Measurements from ENCODE around the gene ST14. TPM values are rescaled to one million over a fixed set of nuclear protein-coding genes. Genes with fewer than 3 reads are reported as not detected.

Gene ST14
- total and polyA plus RNA-seq, 10 of the 15 experiments (the other 5 are each of a cell fraction or from before 2014, with no cell fraction given), result 0.02 to 3.9 (median 0.73) TPM; not detected in 2

DNA sequence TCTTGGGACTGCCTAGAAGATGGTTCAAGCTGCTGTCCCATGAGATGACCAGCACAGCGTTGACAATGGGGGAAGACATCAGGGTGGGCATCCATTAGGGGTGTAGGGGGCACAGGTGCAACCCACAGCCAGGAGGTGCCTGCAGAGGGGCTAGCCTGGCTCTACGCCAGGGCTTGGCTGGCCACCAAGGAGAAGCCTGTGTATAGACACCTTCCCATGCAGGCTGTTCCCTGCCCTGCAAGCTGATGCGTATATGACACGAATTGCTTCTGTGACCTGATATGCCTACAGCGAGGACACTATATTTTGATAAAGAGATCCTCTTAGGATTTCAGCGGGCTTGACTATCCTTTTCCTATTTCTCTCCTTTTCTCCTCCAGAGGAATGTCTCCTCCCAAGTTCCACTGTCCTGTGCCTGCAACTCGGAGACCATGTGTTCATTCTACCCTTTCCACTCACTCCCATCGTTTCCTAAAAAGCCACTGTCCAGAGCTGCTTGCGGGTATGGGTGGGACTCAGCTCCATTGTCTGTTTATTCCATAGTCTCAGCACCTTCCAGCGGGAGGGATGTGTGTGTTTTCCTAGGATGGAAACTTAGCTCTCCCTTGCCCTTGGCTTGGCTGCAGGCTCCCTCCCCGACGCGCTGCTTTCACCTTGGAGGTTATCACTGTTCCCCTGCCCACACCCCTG lies 56.1 kb downstream of the ST14 start:
- intact Hi-C loops (cut with micrococcal nuclease; ENCODE audit: unreplicated experiment), result no loop called here
- BruUV-seq (replicated peaks), result no TSS peak
- H3K27me3 ChIP-seq (replicated peaks in 1 of 2; ENCODE audit: control insufficient read depth in 2 of 2, insufficient read depth in 2 of 2, low read length in 1 of 2), result no peaks in the 10 kb centered on the region
- no peak overlapping the region for H3K4me2 ChIP-seq (ENCODE audit: control insufficient read depth, insufficient read depth)
- H3K9me3 ChIP-seq (replicated peaks; ENCODE audit: control insufficient read depth, insufficient read depth, low read length), result no peaks in the 10 kb centered on the region
- SMC1A ChIA-PET (ENCODE audit: uncharacterized antibody, unreplicated experiment), result interaction anchor here (0.6 to 1.4 kb wide), 3 partner anchors 90 to 202 kb away, joined by 3 to 7 read pairs (median 3); no protein-coding TSS in a partner anchor
- H4K20me1 ChIP-seq (ENCODE audit: control insufficient read depth, insufficient read depth), result peaks cover 6% of the 10 kb centered on the region; the same call in 1 of the 2 replicates
- no peak overlapping the region for H3K9ac ChIP-seq (ENCODE audit: control insufficient read depth, insufficient read depth, low read length)
- H3K4me3 ChIP-seq, result no peak overlapping the region
- H3K4me1 ChIP-seq (ENCODE audit: control insufficient read depth, insufficient read depth, low read length), result no peaks in the 10 kb centered on the region
- POLR2A ChIA-PET, result no interaction called here
- no peak for ATAC-seq
- WGBS (ENCODE audit: insufficient coverage, insufficient replicate concordance, low lambda C conversion rate, missing lambda C conversion rate), result 42% methylated on average over 13 of the region's 13 CpGs
- H3K36me3 ChIP-seq (ENCODE audit: control insufficient read depth in 2 of 2, insufficient read depth in 2 of 2, low read length in 1 of 2), result no peaks in the 10 kb centered on the region
- in situ Hi-C loops (cut with MboI), result loop anchor here (10.0 kb wide), 1 partner anchor 209 kb away; the partner anchor contains the start of gene ADAMTS8
- no peak overlapping the region for H3K27ac ChIP-seq (ENCODE audit: control insufficient read depth, insufficient read depth)
- no peak for FAIRE-seq
- CTCF ChIA-PET, result interaction anchor here (0.8 to 1.5 kb wide), 7 partner anchors 12 to 647 kb away, joined by 3 to 5 read pairs (median 4); no protein-coding TSS in a partner anchor
- RAD21 ChIA-PET (ENCODE audit: unreplicated experiment), result interaction anchor here (1.2 kb wide), 1 partner anchor 154 kb away, joined by 4 read pairs; no protein-coding TSS in a partner anchor
- H2AFZ ChIP-seq (ENCODE audit: control insufficient read depth, low read depth, low read length), result no peak overlapping the region
- no peaks in the 10 kb centered on the region for H3K79me2 ChIP-seq (ENCODE audit: control insufficient read depth, insufficient read depth, low read length)
- DNase-seq (ENCODE audit: low read depth, low spot score), result no peak
- no peak for TF ChIP-seq NR2C1 (IDR thresholded peaks at IDR 0.05)
- TF ChIP-seq TCF7 (IDR thresholded peaks at IDR 0.05; ENCODE audit: borderline replicate concordance), result no peak
- TF ChIP-seq, protein P1, sequence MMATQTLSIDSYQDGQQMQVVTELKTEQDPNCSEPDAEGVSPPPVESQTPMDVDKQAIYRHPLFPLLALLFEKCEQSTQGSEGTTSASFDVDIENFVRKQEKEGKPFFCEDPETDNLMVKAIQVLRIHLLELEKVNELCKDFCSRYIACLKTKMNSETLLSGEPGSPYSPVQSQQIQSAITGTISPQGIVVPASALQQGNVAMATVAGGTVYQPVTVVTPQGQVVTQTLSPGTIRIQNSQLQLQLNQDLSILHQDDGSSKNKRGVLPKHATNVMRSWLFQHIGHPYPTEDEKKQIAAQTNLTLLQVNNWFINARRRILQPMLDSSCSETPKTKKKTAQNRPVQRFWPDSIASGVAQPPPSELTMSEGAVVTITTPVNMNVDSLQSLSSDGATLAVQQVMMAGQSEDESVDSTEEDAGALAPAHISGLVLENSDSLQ (IDR thresholded peaks at IDR 0.05), result no peak
- no peak for TF ChIP-seq SMARCA5 (IDR thresholded peaks at IDR 0.05)
- TF ChIP-seq ZNF207 (IDR thresholded peaks at IDR 0.05; ENCODE audit: borderline replicate concordance), result no peak
- no peak for TF ChIP-seq NRF1 (conservative IDR thresholded peaks at IDR 0.05; ENCODE audit: low read depth, low read length)
- TF ChIP-seq, protein P2, sequence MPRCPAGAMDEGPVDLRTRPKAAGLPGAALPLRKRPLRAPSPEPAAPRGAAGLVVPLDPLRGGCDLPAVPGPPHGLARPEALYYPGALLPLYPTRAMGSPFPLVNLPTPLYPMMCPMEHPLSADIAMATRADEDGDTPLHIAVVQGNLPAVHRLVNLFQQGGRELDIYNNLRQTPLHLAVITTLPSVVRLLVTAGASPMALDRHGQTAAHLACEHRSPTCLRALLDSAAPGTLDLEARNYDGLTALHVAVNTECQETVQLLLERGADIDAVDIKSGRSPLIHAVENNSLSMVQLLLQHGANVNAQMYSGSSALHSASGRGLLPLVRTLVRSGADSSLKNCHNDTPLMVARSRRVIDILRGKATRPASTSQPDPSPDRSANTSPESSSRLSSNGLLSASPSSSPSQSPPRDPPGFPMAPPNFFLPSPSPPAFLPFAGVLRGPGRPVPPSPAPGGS (IDR thresholded peaks at IDR 0.05; ENCODE audit: borderline replicate concordance, insufficient read depth, low read depth, low read length, poor library complexity, severe bottlenecking), result no peak
- TF ChIP-seq RUNX3 (IDR thresholded peaks at IDR 0.05; ENCODE audit: low read length), result no peak
- TF ChIP-seq ZNF217 (IDR thresholded peaks at IDR 0.05), result no peak
- no peak for TF ChIP-seq STAT1 (conservative IDR thresholded peaks at IDR 0.05)
- TF ChIP-seq, protein P3, sequence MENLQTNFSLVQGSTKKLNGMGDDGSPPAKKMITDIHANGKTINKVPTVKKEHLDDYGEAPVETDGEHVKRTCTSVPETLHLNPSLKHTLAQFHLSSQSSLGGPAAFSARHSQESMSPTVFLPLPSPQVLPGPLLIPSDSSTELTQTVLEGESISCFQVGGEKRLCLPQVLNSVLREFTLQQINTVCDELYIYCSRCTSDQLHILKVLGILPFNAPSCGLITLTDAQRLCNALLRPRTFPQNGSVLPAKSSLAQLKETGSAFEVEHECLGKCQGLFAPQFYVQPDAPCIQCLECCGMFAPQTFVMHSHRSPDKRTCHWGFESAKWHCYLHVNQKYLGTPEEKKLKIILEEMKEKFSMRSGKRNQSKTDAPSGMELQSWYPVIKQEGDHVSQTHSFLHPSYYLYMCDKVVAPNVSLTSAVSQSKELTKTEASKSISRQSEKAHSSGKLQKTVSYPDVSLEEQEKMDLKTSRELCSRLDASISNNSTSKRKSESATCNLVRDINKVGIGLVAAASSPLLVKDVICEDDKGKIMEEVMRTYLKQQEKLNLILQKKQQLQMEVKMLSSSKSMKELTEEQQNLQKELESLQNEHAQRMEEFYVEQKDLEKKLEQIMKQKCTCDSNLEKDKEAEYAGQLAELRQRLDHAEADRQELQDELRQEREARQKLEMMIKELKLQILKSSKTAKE (IDR thresholded peaks at IDR 0.05; ENCODE audit: low read depth, poor library complexity, severe bottlenecking), result no peak
- TF ChIP-seq, protein P4, sequence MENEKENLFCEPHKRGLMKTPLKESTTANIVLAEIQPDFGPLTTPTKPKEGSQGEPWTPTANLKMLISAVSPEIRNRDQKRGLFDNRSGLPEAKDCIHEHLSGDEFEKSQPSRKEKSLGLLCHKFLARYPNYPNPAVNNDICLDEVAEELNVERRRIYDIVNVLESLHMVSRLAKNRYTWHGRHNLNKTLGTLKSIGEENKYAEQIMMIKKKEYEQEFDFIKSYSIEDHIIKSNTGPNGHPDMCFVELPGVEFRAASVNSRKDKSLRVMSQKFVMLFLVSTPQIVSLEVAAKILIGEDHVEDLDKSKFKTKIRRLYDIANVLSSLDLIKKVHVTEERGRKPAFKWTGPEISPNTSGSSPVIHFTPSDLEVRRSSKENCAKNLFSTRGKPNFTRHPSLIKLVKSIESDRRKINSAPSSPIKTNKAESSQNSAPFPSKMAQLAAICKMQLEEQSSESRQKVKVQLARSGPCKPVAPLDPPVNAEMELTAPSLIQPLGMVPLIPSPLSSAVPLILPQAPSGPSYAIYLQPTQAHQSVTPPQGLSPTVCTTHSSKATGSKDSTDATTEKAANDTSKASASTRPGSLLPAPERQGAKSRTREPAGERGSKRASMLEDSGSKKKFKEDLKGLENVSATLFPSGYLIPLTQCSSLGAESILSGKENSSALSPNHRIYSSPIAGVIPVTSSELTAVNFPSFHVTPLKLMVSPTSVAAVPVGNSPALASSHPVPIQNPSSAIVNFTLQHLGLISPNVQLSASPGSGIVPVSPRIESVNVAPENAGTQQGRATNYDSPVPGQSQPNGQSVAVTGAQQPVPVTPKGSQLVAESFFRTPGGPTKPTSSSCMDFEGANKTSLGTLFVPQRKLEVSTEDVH (IDR thresholded peaks at IDR 0.05; ENCODE audit: low read depth, partially characterized antibody), result no peak

All from GM12878 (cell line).